T-helper 17 cell (primary cell): ENCODE data around the gene PADI2. TPM values are rescaled to one million over a fixed set of nuclear protein-coding genes. Genes with fewer than 3 reads are reported as not detected.
"Not testable (repeated sequence)": the region's sequence is repeated elsewhere in the genome, so short reads cannot be mapped to it uniquely, and the experiment has no call there.

ENCODE experiments used
- ATAC-seq: fragments of 150-1000 bp; cut with Tn5 transposase; 2 replicates; pipeline ENCODE4 v1.10.0; 2021; ENCODE audit warnings: mild to moderate bottlenecking, moderate library complexity
- DNase-seq, 3 donors: peaks; one replicate each; pipeline versions ENCODE4 v3.0.0 to v3.0.0-alpha.2; 2020 to 2021
- H3K9me3 ChIP-seq: one replicate; pipeline ENCODE4 v1.7.0; 2013; ENCODE audit warnings: low read length, mild to moderate bottlenecking; ENCODE audit not compliant: control insufficient read depth, poor library complexity, severe bottlenecking
- H3K27ac Mint-ChIP-seq: one replicate; pipeline ENCODE4 v1.8.0; 2022; ENCODE audit warnings: mild to moderate bottlenecking, moderate library complexity, mixed read lengths
- H3K27me3 Mint-ChIP-seq: one replicate; pipeline ENCODE4 v1.8.0; 2022; ENCODE audit warnings: mixed read lengths
- H3K36me3 Mint-ChIP-seq: one replicate; pipeline ENCODE4 v1.8.0; 2022; ENCODE audit warnings: low read depth, mixed read lengths
- H3K4me1 Mint-ChIP-seq: one replicate; pipeline ENCODE4 v1.8.0; 2022; ENCODE audit warnings: mild to moderate bottlenecking, mixed read lengths
- H3K4me3 Mint-ChIP-seq: one replicate; pipeline ENCODE4 v1.8.0; 2022; ENCODE audit warnings: mild to moderate bottlenecking, moderate library complexity, mixed read lengths
- total RNA-seq, 4 donors: library from RNA in 2 of 4; stranded (reverse) in 2 of 4; gene quantifications; one replicate each; pipeline ENCODE4 v1.2.3 and lab custom pipeline; 2022 to 2026

PADI2 gene
- total RNA-seq, 2 donors from 2014 or later: 0.23 to 0.57 TPM

GRCh38 chr1:17080085-17080759, 39.0 kb downstream of the PADI2 start:
- no peak for ATAC-seq
- Mint-ChIP-seq H3K4me3 (no peak overlapping the region), H3K27ac (no peak overlapping the region), H3K27me3 (peaks cover 18% of the 10 kb centered on the region), H3K36me3 (peaks cover 3% of the 10 kb centered on the region), H3K4me1 (peaks cover 7% of the 10 kb centered on the region)
- DNase-seq: no peak
- H3K9me3 ChIP-seq: no peaks in the 10 kb centered on the region

- peaks cover 10% of the 10 kb centered on the region for H3K27me3 Mint-ChIP-seq
- H3K27ac Mint-ChIP-seq: no peak overlapping the region
- ATAC-seq (no peak), DNase-seq (no peak)
- H3K36me3 Mint-ChIP-seq: peaks cover 3% of the 10 kb centered on the region
- no peaks in the 10 kb centered on the region for H3K9me3 ChIP-seq
- H3K4me1 Mint-ChIP-seq: peaks cover 7% of the 10 kb centered on the region
- H3K4me3 Mint-ChIP-seq: no peak overlapping the region
These were observed 40.0 kb downstream of the PADI2 start for GRCh38 chr1:17078991-17079868.

GRCh38 chr1:17075470-17076255, 43.6 kb downstream of the PADI2 start:
- H3K27me3 Mint-ChIP-seq: peaks cover 11% of the 10 kb centered on the region
- H3K27ac Mint-ChIP-seq: no peak overlapping the region
- H3K36me3 Mint-ChIP-seq: peaks cover 4% of the 10 kb centered on the region
- no peak overlapping the region for H3K4me3 Mint-ChIP-seq
- ATAC-seq (peak; percentile 35), DNase-seq (no peak)
- H3K9me3 ChIP-seq: no peaks in the 10 kb centered on the region
- peaks cover 7% of the 10 kb centered on the region for H3K4me1 Mint-ChIP-seq

GRCh38 chr1:17071794-17072193, 47.5 kb downstream of the PADI2 start:
- Mint-ChIP-seq H3K27me3 (peaks cover 17% of the 10 kb centered on the region), H3K27ac (no peak overlapping the region), H3K4me3 (no peak overlapping the region), H3K36me3 (peaks cover 5% of the 10 kb centered on the region), H3K4me1 (peaks cover 2% of the 10 kb centered on the region)
- ATAC-seq (no peak), DNase-seq (no peak)
- H3K9me3 ChIP-seq: no peaks in the 10 kb centered on the region

- ATAC-seq: no peak
- Mint-ChIP-seq H3K36me3 (peaks cover 5% of the 10 kb centered on the region), H3K4me3 (no peak overlapping the region), H3K27ac (no peak overlapping the region), H3K4me1 (no peaks in the 10 kb centered on the region), H3K27me3 (peaks cover 12% of the 10 kb centered on the region)
- no peak for DNase-seq
- no peaks in the 10 kb centered on the region for H3K9me3 ChIP-seq
These were observed 49.1 kb downstream of the PADI2 start for GRCh38 chr1:17070163-17070525.

- H3K36me3 Mint-ChIP-seq: peaks cover 5% of the 10 kb centered on the region
- peaks cover 12% of the 10 kb centered on the region for H3K27me3 Mint-ChIP-seq
- no peaks in the 10 kb centered on the region for H3K9me3 ChIP-seq
- ATAC-seq (no peak), DNase-seq (no peak)
- no peaks in the 10 kb centered on the region for H3K4me1 Mint-ChIP-seq
- H3K4me3 Mint-ChIP-seq: no peak overlapping the region
- no peak overlapping the region for H3K27ac Mint-ChIP-seq
These were observed 49.6 kb downstream of the PADI2 start for GRCh38 chr1:17069452-17070162.

GRCh38 chr1:17068789-17069188, 50.5 kb downstream of the PADI2 start:
- Mint-ChIP-seq H3K27ac (no peak overlapping the region), H3K4me3 (no peak overlapping the region), H3K27me3 (peaks cover 12% of the 10 kb centered on the region), H3K36me3 (peaks cover 5% of the 10 kb centered on the region), H3K4me1 (no peaks in the 10 kb centered on the region)
- DNase-seq (no peak), ATAC-seq (no peak)
- no peaks in the 10 kb centered on the region for H3K9me3 ChIP-seq

- Mint-ChIP-seq H3K36me3 (peaks cover 5% of the 10 kb centered on the region), H3K27me3 (peaks cover 8% of the 10 kb centered on the region), H3K4me3 (no peak overlapping the region), H3K27ac (peak overlapping the region; percentile 72), H3K4me1 (no peaks in the 10 kb centered on the region)
- DNase-seq (no peak), ATAC-seq (no peak)
- no peaks in the 10 kb centered on the region for H3K9me3 ChIP-seq
These were observed 51.6 kb downstream of the PADI2 start for GRCh38 chr1:17067465-17068240.

- H3K4me3 Mint-ChIP-seq: no peak overlapping the region
- H3K36me3 Mint-ChIP-seq: peaks cover 3% of the 10 kb centered on the region
- H3K4me1 Mint-ChIP-seq: no peaks in the 10 kb centered on the region
- H3K9me3 ChIP-seq: no peaks in the 10 kb centered on the region
- DNase-seq (no peak), ATAC-seq (no peak)
- H3K27me3 Mint-ChIP-seq: peaks cover 8% of the 10 kb centered on the region
- H3K27ac Mint-ChIP-seq: peak overlapping the region; percentile 72
These were observed 52.2 kb downstream of the PADI2 start for GRCh38 chr1:17067069-17067426.

- Mint-ChIP-seq H3K4me1 (peaks cover 3% of the 10 kb centered on the region), H3K36me3 (peaks cover 3% of the 10 kb centered on the region), H3K27me3 (peaks cover 13% of the 10 kb centered on the region), H3K27ac (peak overlapping the region; percentile 72), H3K4me3 (no peak overlapping the region)
- no peak for ATAC-seq
- DNase-seq: no peak
- H3K9me3 ChIP-seq: no peaks in the 10 kb centered on the region
These were observed 52.7 kb downstream of the PADI2 start for GRCh38 chr1:17066361-17067068.

- Mint-ChIP-seq H3K4me3 (no peak overlapping the region), H3K27ac (no peak overlapping the region)
These were observed 53.6 kb downstream of the PADI2 start for GRCh38 chr1:17065666-17066065.

GRCh38 chr1:17062751-17063150, 56.5 kb downstream of the PADI2 start:
- not testable (repeated sequence) for H3K4me3 Mint-ChIP-seq, ATAC-seq, H3K9me3 ChIP-seq, H3K27ac Mint-ChIP-seq, DNase-seq, H3K4me1 Mint-ChIP-seq, H3K36me3 Mint-ChIP-seq
- H3K27me3 Mint-ChIP-seq: peaks cover 20% of the 10 kb centered on the region

More at GRCh38 chr1:17065666-17066065, 53.6 kb downstream of the PADI2 start:
- Mint-ChIP-seq H3K36me3 (peaks cover 3% of the 10 kb centered on the region), H3K27me3 (peaks cover 15% of the 10 kb centered on the region), H3K4me1 (peaks cover 3% of the 10 kb centered on the region)
- no peaks in the 10 kb centered on the region for H3K9me3 ChIP-seq
- no peak for DNase-seq
- ATAC-seq: no peak
